ENCODE data around the gene IRF3.

Gene IRF3

GRCh38 chr19:49614096-49614833, 51.4 kb downstream of the IRF3 start:
- DNase-seq, result no peak

DNA sequence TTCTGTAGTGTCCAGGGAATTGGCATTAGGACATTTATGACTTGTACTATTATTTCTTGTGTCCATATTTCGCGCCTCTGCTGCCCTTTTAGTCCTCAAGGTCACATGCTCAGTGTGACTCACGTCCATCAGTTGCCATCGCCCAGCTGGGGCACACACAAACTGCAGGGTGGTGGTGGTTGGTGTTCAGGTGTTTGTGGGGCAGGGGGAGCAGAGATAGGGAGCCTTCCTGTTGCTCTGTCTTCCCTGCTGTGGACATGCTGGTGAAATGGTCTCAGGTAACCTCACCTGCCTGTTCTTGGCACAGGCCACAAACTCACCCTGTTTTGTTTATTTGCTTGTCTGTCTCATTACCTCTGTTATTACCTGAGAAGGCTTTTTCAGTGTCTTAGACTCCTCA, 52.3 kb downstream of the IRF3 start:
- no peak for DNase-seq

Measured in activated CD4-positive, alpha-beta T cell treated with anti-CD3 and anti-CD28 coated beads for 1 hour (primary cell).